B cell (primary cell): ENCODE measurements around the gene SHISA8. TPM values are rescaled to one million over a fixed set of nuclear protein-coding genes. Genes with fewer than 3 reads are reported as not detected.
A peak's percentile ranks its signal among the peaks of the same experiment; 100 is the strongest.

ENCODE experiments used
- ATAC-seq: fragments of 200-7000 bp; cut with Tn5 transposase; one replicate; pipeline ENCODE4 v1.10.0; 2021; ENCODE audit warnings: low read depth, mild to moderate bottlenecking, moderate number of reproducible peaks, moderate library complexity
- CTCF ChIA-PET: fragments of 350-600 bp; sonication (Branson Sonifier 250); formaldehyde crosslinking; loops from one replicate; lab custom pipeline; 2021; ENCODE audit warnings: antibody characterized with exemption, inconsistent platforms; lab: Charles Lee
- POLR2A ChIA-PET: fragments of 350-600 bp; sonication (Branson Sonifier 250); formaldehyde crosslinking; loops from one replicate; lab custom pipeline; 2021; ENCODE audit warnings: antibody characterized with exemption; lab: Charles Lee
- DNase-seq: peaks from one replicate; pipeline ENCODE4 v3.0.0; 2013
- H2AFZ ChIP-seq: 2 replicates; pipeline ENCODE4 v1.6.1; 2012; ENCODE audit warnings: mild to moderate bottlenecking, low read depth, low read length; ENCODE audit not compliant: insufficient read depth, poor library complexity, severe bottlenecking
- H3K27ac ChIP-seq, 2 donors: 1 replicate in 1 of 2; 2 replicates in 1 of 2; pipeline ENCODE4 v1.5.1; 2012 to 2013; ENCODE audit warnings: low read length in 2 of 2, mild to moderate bottlenecking in 2 of 2, moderate library complexity in 1 of 2
- H3K27me3 ChIP-seq, 4 experiments: fragments of 200-600 bp in 1 of 4; sonication (generic) in 1 of 4; replicated peaks in 1 of 4; 1 replicate in 2 of 4; 2 replicates in 2 of 4; pipeline versions ENCODE4 v1.6.1 to v1.7.0; 2013 to 2016; ENCODE audit warnings: low read length in 3 of 4, mild to moderate bottlenecking in 2 of 4, mixed read lengths in 1 of 4, moderate library complexity in 1 of 4; ENCODE audit not compliant: insufficient read depth in 4 of 4, control insufficient read depth in 3 of 4; ENCODE audit errors: control extremely low read depth in 1 of 4
- H3K36me3 ChIP-seq, 2 experiments: replicated peaks in 1 of 2; 1 replicate in 1 of 2; 2 replicates in 1 of 2; pipeline versions ENCODE4 v1.6.1 to v1.7.1; 2013; ENCODE audit warnings: low read length in 1 of 2; ENCODE audit not compliant: insufficient read depth in 2 of 2, control insufficient read depth in 1 of 2; ENCODE audit errors: control extremely low read depth in 1 of 2, extremely low read depth in 1 of 2
- H3K4me1 ChIP-seq, 2 donors: fragments of 200-600 bp in 1 of 2; sonication (generic) in 1 of 2; 1 replicate in 1 of 2; 2 replicates in 1 of 2; pipeline versions ENCODE4 v1.5.1 to v1.6.1; 2013 to 2017; ENCODE audit warnings: low read length in 2 of 2; ENCODE audit not compliant: control insufficient read depth in 2 of 2, insufficient read depth in 2 of 2
- H3K4me2 ChIP-seq: replicated peaks from 2 replicates; pipeline ENCODE3; 2012; ENCODE audit warnings: mild to moderate bottlenecking, low read depth, low read length; ENCODE audit not compliant: poor library complexity, severe bottlenecking
- H3K4me3 ChIP-seq, 5 experiments: fragments of 200-600 bp in 1 of 5; sonication (generic) in 1 of 5; 1 replicate in 3 of 5; 2 replicates in 2 of 5; pipeline versions ENCODE4 v1.5.1 to v1.7.0; 2011 to 2016; ENCODE audit warnings: low read length in 4 of 5, mild to moderate bottlenecking in 4 of 5, low read depth in 2 of 5, control low read depth in 1 of 5, moderate library complexity in 1 of 5; ENCODE audit not compliant: insufficient read depth in 1 of 5; ENCODE audit errors: control extremely low read depth in 1 of 5, extremely low read depth in 1 of 5
- H3K79me2 ChIP-seq: fragments of 200-600 bp; sonication (generic); one replicate; pipeline ENCODE4 v1.6.0; 2016; ENCODE audit warnings: low read length; ENCODE audit not compliant: control insufficient read depth, insufficient read depth
- H3K9ac ChIP-seq: fragments of 200-600 bp; sonication (generic); 2 replicates; pipeline ENCODE4 v1.6.1; 2017; ENCODE audit warnings: mild to moderate bottlenecking, low read length, moderate library complexity
- H3K9me3 ChIP-seq, 3 donors: one replicate each; pipeline versions ENCODE4 v1.6.1 to v1.7.1; 2013; ENCODE audit warnings: low read length in 2 of 3; ENCODE audit not compliant: control insufficient read depth in 2 of 3, insufficient read depth in 1 of 3; ENCODE audit errors: control extremely low read depth in 1 of 3
- H4K20me1 ChIP-seq: 2 replicates; pipeline ENCODE4 v1.6.0; 2012; ENCODE audit warnings: mild to moderate bottlenecking, low read length; ENCODE audit not compliant: insufficient read depth, control insufficient read depth, poor library complexity, severe bottlenecking
- H3K27ac Mint-ChIP-seq: one replicate; pipeline ENCODE4 v1.8.0; 2021; ENCODE audit warnings: mixed read lengths
- H3K27me3 Mint-ChIP-seq: one replicate; pipeline ENCODE4 v1.8.0; 2021; ENCODE audit warnings: mixed read lengths
- H3K4me1 Mint-ChIP-seq: one replicate; pipeline ENCODE4 v1.8.0; 2021; ENCODE audit warnings: mixed read lengths
- H3K4me3 Mint-ChIP-seq: one replicate; pipeline ENCODE4 v1.8.0; 2021; ENCODE audit warnings: mixed read lengths
- H3K9me3 Mint-ChIP-seq: one replicate; pipeline ENCODE4 v1.8.0; 2022; ENCODE audit warnings: mixed read lengths; ENCODE audit not compliant: insufficient read depth
- CTCF ChIP-seq: fragments of 200-600 bp; IDR thresholded peaks from one replicate; pipeline ENCODE4 v1.8.0; 2022; ENCODE audit warnings: antibody characterized with exemption, mild to moderate bottlenecking
- EZH2 ChIP-seq: IDR thresholded peaks from 2 replicates; pipeline ENCODE4 v1.6.1; 2012; ENCODE audit warnings: borderline replicate concordance, low read depth, mild to moderate bottlenecking, moderate library complexity, low read length; ENCODE audit not compliant: insufficient read depth, poor library complexity, severe bottlenecking
- WGBS: methylation state at CpG from one replicate; pipeline ENCODE4 v1.1.5; 2013; ENCODE audit warnings: missing lambda C conversion rate; ENCODE audit not compliant: insufficient coverage; 5-methylcytosine and 5-hydroxymethylcytosine counted together
- intact Hi-C: fragments of 100-400 bp; cut with micrococcal nuclease; formaldehyde crosslinking; loops from one replicate; pipeline ENCODE4 v1.10.0; 2022
- polyA plus RNA-seq: library from polyadenylated mRNA; depleted of rRNA; stranded (reverse); fragments of >200 nt; gene quantifications from 2 replicates; pipeline ENCODE4 v1.2.3, GENCODE V29; 2012
- total RNA-seq, 2 donors: library from RNA; stranded (reverse); fragments of 120-200 nt in 1 of 2; gene quantifications; 1 replicate in 1 of 2; 2 replicates in 1 of 2; pipeline versions ENCODE4 v1.2.3 to v1.2.4, GENCODE V29; 2013 to 2022

Gene SHISA8
- total and polyA plus RNA-seq, 2 donors (not counting 1 experiment from before 2014, with no cell fraction given) = 22.4 to 46.5 TPM

- Mint-ChIP-seq H3K27ac (peak overlapping the region; percentile 93), H3K9me3 (no peaks in the 10 kb centered on the region), H3K27me3 (peaks cover 9% of the 10 kb centered on the region), H3K4me3 (peak overlapping the region; percentile 79), H3K4me1 (peaks cover 47% of the 10 kb centered on the region)
- ATAC-seq (peak; percentile 8), DNase-seq (peak; percentile 53)
- Histone ChIP-seq H3K4me3 (no peak overlapping the region), H3K27me3 (peaks cover 0 to 38% (median 20%) of the 10 kb centered on the region in 4 experiments), H2AFZ (no peak overlapping the region), H3K79me2 (peaks cover 6% of the 10 kb centered on the region), H3K4me1 (peaks cover 54 to 55% of the 10 kb centered on the region in 2 donors), H3K27ac (peak overlapping the region; percentile 22 to 38), H3K9ac (no peak overlapping the region), H3K9me3 (peaks cover 0 to 5% (median 0%) of the 10 kb centered on the region in 3 donors), H3K4me2 (peak overlapping the region; percentile 98), H3K36me3 (peaks cover 0 to 28% of the 10 kb centered on the region in 2 experiments), H4K20me1 (peaks cover 30% of the 10 kb centered on the region)
- ChIA-PET POLR2A (interaction anchor here (0.6 to 5.0 kb wide), 14 partner anchors 9 to 219 kb away, joined by 3 to 32 read pairs (median 6); partner anchors contain the start of genes SREBF2 and TNFRSF13C), CTCF (interaction anchor here (0.8 to 4.2 kb wide), 10 partner anchors 11 to 211 kb away, joined by 3 to 16 read pairs (median 5); partner anchors contain the start of gene TNFRSF13C)
- WGBS = 73% methylated on average over 14 of the region's 14 CpGs
- intact Hi-C loops = loop anchor here (5.0 kb wide), 1 partner anchor 34 kb away; no protein-coding TSS in a partner anchor
- no peak for TF ChIP-seq EZH2
- TF ChIP-seq CTCF = no peak
Observed at GRCh38 chr22:41908411-41909309, 6.2 kb downstream of the SHISA8 start.
